Hepatocyte (in vitro differentiated cells): ENCODE measurements around the gene ZC3H7B. TPM values are rescaled to one million over a fixed set of nuclear protein-coding genes. Genes with fewer than 3 reads are reported as not detected.

Experiments used
- DNase-seq: peaks from one replicate; pipeline ENCODE4 v3.0.0-alpha.2; 2016; ENCODE audit warnings: low spot score
- H2AFZ ChIP-seq: fragments of 200-600 bp; sonication (generic); 2 replicates; pipeline ENCODE4 v1.6.0; 2016; ENCODE audit warnings: antibody characterized with exemption, mild to moderate bottlenecking
- H3K27ac ChIP-seq: fragments of 200-600 bp; sonication (generic); 2 replicates; pipeline ENCODE4 v1.5.1; 2016; ENCODE audit warnings: mild to moderate bottlenecking
- H3K27me3 ChIP-seq: fragments of 200-600 bp; sonication (generic); 2 replicates; pipeline ENCODE4 v1.6.1; 2016
- H3K36me3 ChIP-seq: fragments of 200-600 bp; sonication (generic); replicated peaks from 2 replicates; pipeline ENCODE4 v1.5.1; 2016; ENCODE audit warnings: low read depth; ENCODE audit not compliant: insufficient read depth
- H3K4me1 ChIP-seq: fragments of 200-600 bp; sonication (generic); 2 replicates; pipeline ENCODE4 v1.5.1; 2016; ENCODE audit warnings: mild to moderate bottlenecking, moderate library complexity; ENCODE audit not compliant: insufficient read depth
- H3K4me2 ChIP-seq: fragments of 200-600 bp; sonication (generic); 2 replicates; pipeline ENCODE4 v1.6.0; 2016
- H3K4me3 ChIP-seq: fragments of 200-600 bp; sonication (generic); 2 replicates; pipeline ENCODE4 v1.5.1; 2016; ENCODE audit warnings: mild to moderate bottlenecking
- H3K79me2 ChIP-seq: fragments of 200-600 bp; sonication (generic); 2 replicates; pipeline ENCODE4 v1.6.0; 2017; ENCODE audit warnings: mild to moderate bottlenecking
- H3K9me2 ChIP-seq: fragments of 200-600 bp; sonication (generic); replicated peaks from 2 replicates; pipeline ENCODE4 v1.6.0; 2017; ENCODE audit warnings: mild to moderate bottlenecking; ENCODE audit not compliant: insufficient read depth
- H3K9me3 ChIP-seq: fragments of 200-600 bp; sonication (generic); 2 replicates; pipeline ENCODE4 v1.5.1; 2016; ENCODE audit warnings: low read depth, mild to moderate bottlenecking
- H4K20me1 ChIP-seq: fragments of 200-600 bp; sonication (generic); 2 replicates; pipeline ENCODE4 v1.6.0; 2016; ENCODE audit warnings: mild to moderate bottlenecking; ENCODE audit not compliant: insufficient read depth, poor library complexity, severe bottlenecking
- CTCF ChIP-seq: fragments of 200-600 bp; sonication (generic); IDR thresholded peaks from 2 replicates; pipeline ENCODE4 v1.5.1; 2016; ENCODE audit warnings: antibody characterized with exemption, mild to moderate bottlenecking; ENCODE audit not compliant: poor library complexity
- EZH2 ChIP-seq: fragments of 200-600 bp; sonication (generic); IDR thresholded peaks from 2 replicates; pipeline ENCODE4 v1.6.1; 2016; ENCODE audit warnings: antibody characterized with exemption, mild to moderate bottlenecking, borderline replicate concordance
- EZH2phosphoT487 ChIP-seq: fragments of 200-600 bp; sonication (generic); IDR thresholded peaks from one replicate; pipeline ENCODE4 v1.6.1; 2018; ENCODE audit warnings: antibody characterized with exemption, mild to moderate bottlenecking, low read depth, moderate library complexity; ENCODE audit not compliant: unreplicated experiment, severe bottlenecking
- WGBS: methylation state at CpG from one replicate; pipeline ENCODE4 v1.1.6; 2016; ENCODE audit warnings: low lambda C conversion rate; ENCODE audit errors: missing lambda C conversion rate; 5-methylcytosine and 5-hydroxymethylcytosine counted together
- polyA plus RNA-seq: library from polyadenylated mRNA; unstranded; fragments of >200 nt; fragmentation: Nextera tagmentation; extraction: Ambion mirVana; gene quantifications from 2 replicates; pipeline ENCODE4 v1.2.1, GENCODE V29; 2016
- total RNA-seq: library from RNA; depleted of rRNA; stranded (reverse); fragments of >200 nt; gene quantifications from 2 replicates; pipeline ENCODE4 v1.2.3, GENCODE V29; 2014

Gene ZC3H7B
- total and polyA plus RNA-seq, 2 experiments from 2014 or later, result 6.9 to 30.5 TPM

- Histone ChIP-seq H3K79me2 (no peaks in the 10 kb centered on the region), H3K4me2 (no peak overlapping the region), H3K27me3 (no peaks in the 10 kb centered on the region), H3K9me2 (no peaks in the 10 kb centered on the region), H3K36me3 (no peaks in the 10 kb centered on the region), H3K4me1 (peaks cover 17% of the 10 kb centered on the region), H3K27ac (no peak overlapping the region), H3K4me3 (no peak overlapping the region), H2AFZ (no peak overlapping the region), H3K9me3 (no peaks in the 10 kb centered on the region), H4K20me1 (no peaks in the 10 kb centered on the region)
- TF ChIP-seq EZH2 (no peak), CTCF (no peak), EZH2phosphoT487 (no peak)
- no peak for DNase-seq
- 91% methylated on average over 5 of the region's 5 CpGs for WGBS
These were observed 61.3 kb downstream of the ZC3H7B start for GRCh38 chr22:41362615-41363014.

- no peaks in the 10 kb centered on the region for H3K79me2 ChIP-seq
- H3K9me3 ChIP-seq, result no peaks in the 10 kb centered on the region
- H3K4me1 ChIP-seq, result peaks cover 18% of the 10 kb centered on the region
- 89% methylated on average over 6 of the region's 6 CpGs for WGBS
- H3K9me2 ChIP-seq, result no peaks in the 10 kb centered on the region
- H3K27me3 ChIP-seq, result no peaks in the 10 kb centered on the region
- H2AFZ ChIP-seq, result no peak overlapping the region
- no peak for TF ChIP-seq CTCF
- no peak for TF ChIP-seq EZH2
- TF ChIP-seq EZH2phosphoT487, result no peak
- no peaks in the 10 kb centered on the region for H3K36me3 ChIP-seq
- no peak overlapping the region for H3K4me2 ChIP-seq
- H3K4me3 ChIP-seq, result no peak overlapping the region
- DNase-seq, result no peak
- no peaks in the 10 kb centered on the region for H4K20me1 ChIP-seq
- no peak overlapping the region for H3K27ac ChIP-seq
These were observed 62.9 kb downstream of the ZC3H7B start for GRCh38 chr22:41364233-41364632.

DNA sequence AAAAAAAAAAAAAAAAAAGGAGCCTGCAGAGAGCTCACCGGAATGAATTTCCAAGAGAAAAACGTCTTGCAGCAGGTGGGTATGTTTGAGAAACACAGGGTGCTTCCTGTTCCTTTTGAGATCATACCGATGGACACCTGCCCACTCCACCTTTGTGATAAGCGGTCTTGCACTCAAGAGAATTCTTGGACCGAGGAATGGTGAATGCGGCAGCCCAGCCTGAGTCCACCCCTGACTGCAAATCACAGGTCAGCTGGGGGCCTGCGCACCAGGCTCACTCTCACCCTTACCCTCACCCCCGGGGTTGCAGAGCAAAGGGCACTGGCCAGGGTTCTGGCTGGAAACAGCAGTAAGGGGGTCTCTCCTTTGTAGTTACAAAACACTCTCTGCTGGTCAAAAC lies 63.6 kb downstream of the ZC3H7B start:
- DNase-seq, result no peak
- no peak overlapping the region for H3K4me3 ChIP-seq
- H3K4me2 ChIP-seq, result no peak overlapping the region
- H3K27me3 ChIP-seq, result no peaks in the 10 kb centered on the region
- H4K20me1 ChIP-seq, result no peaks in the 10 kb centered on the region
- H3K36me3 ChIP-seq, result no peaks in the 10 kb centered on the region
- no peak for TF ChIP-seq CTCF
- no peak for TF ChIP-seq EZH2phosphoT487
- TF ChIP-seq EZH2, result no peak
- no peaks in the 10 kb centered on the region for H3K79me2 ChIP-seq
- H3K9me3 ChIP-seq, result no peaks in the 10 kb centered on the region
- H3K9me2 ChIP-seq, result no peaks in the 10 kb centered on the region
- WGBS, result 56% methylated on average over 8 of the region's 8 CpGs
- H2AFZ ChIP-seq, result no peak overlapping the region
- H3K4me1 ChIP-seq, result peaks cover 12% of the 10 kb centered on the region
- no peak overlapping the region for H3K27ac ChIP-seq

DNA sequence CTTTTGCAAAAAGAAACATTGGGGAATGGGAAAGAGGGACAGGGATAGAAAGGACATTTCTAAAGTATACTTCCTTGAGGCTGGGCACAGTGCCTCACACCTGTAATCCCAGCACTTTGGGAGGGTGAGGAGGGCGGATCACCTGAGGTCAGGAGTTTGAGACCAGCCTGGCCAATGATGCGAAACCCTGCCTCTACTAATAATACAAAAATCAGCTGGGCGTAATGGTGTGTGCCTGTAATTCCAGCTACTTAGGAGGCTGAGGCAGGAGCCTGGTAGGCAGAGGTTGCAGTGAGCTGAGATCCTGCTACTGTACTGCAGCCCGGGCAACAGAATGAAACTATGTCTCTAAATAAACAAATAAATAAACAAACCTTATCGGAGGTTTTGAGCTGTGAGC lies 64.1 kb downstream of the ZC3H7B start:
- Histone ChIP-seq H3K27me3 (no peaks in the 10 kb centered on the region), H3K27ac (no peak overlapping the region), H3K9me3 (no peaks in the 10 kb centered on the region), H3K36me3 (no peaks in the 10 kb centered on the region), H4K20me1 (no peaks in the 10 kb centered on the region), H3K79me2 (no peaks in the 10 kb centered on the region), H3K4me2 (no peak overlapping the region), H2AFZ (no peak overlapping the region), H3K4me1 (peaks cover 7% of the 10 kb centered on the region), H3K4me3 (no peak overlapping the region), H3K9me2 (no peaks in the 10 kb centered on the region)
- no peak for DNase-seq
- WGBS, result 84% methylated on average over 5 of the region's 5 CpGs
- TF ChIP-seq EZH2, result no peak
- TF ChIP-seq EZH2phosphoT487, result no peak
- TF ChIP-seq CTCF, result no peak
